ENCODE measurements around the gene RAC2. TPM values are rescaled to one million over a fixed set of nuclear protein-coding genes. Genes with fewer than 3 reads are reported as not detected.

RAC2 gene
- total and polyA plus RNA-seq, 2 of the 8 experiments (the other 6 are each of a cell fraction or from before 2014, with no cell fraction given) = 2.3 to 4.3 TPM

GRCh38 chr22:37215890-37216289 lies 28.2 kb downstream of the RAC2 start:
- H2BK15ac ChIP-seq (ENCODE audit: low read length) = no peak overlapping the region
- DNase-seq (ENCODE audit: low read depth in 1 of 2, low spot score in 2 of 2) (no peak), FAIRE-seq (no peak)
- H4K20me1 ChIP-seq (replicated peaks in 1 of 2; ENCODE audit: control insufficient read depth in 1 of 2, insufficient read depth in 2 of 2, low read length in 2 of 2) = no peaks in the 10 kb centered on the region
- no peak overlapping the region for H3K14ac ChIP-seq (ENCODE audit: insufficient read length)
- H3K4me3 ChIP-seq (ENCODE audit: extremely low read depth in 1 of 4, insufficient read depth in 2 of 4, low read depth in 3 of 4, low read length in 4 of 4) = no peak overlapping the region
- H3K4me1 ChIP-seq (replicated peaks in 1 of 4; ENCODE audit: control insufficient read depth in 3 of 4, insufficient read depth in 4 of 4, low read length in 3 of 4) = peaks cover 0 to 8% (median 3%) of the 10 kb centered on the region in 4 experiments; a peak in 6 of 7 replicates
- no peak overlapping the region for H2AK5ac ChIP-seq (ENCODE audit: low read depth, low read length)
- H2AFZ ChIP-seq (ENCODE audit: low read length) = no peak overlapping the region
- H4K91ac ChIP-seq (replicated peaks; ENCODE audit: insufficient read length, low read length) = no peak overlapping the region
- H2BK12ac ChIP-seq (ENCODE audit: low read depth, low read length) = no peak overlapping the region
- H3K79me1 ChIP-seq (ENCODE audit: low read depth, low read length) = no peaks in the 10 kb centered on the region
- H3K23me2 ChIP-seq (ENCODE audit: low read depth, low read length) = peaks cover 3% of the 10 kb centered on the region; the same call in 1 of the 2 replicates
- POLR2A ChIA-PET (ENCODE audit: partially characterized antibody) = interaction anchor here (0.8 kb wide), 1 partner anchor 9 kb away, joined by 3 read pairs; no protein-coding TSS in a partner anchor
- H2BK5ac ChIP-seq (ENCODE audit: low read depth, low read length) = no peak overlapping the region
- no peak overlapping the region for H3K4me2 ChIP-seq (ENCODE audit: insufficient read depth in 1 of 2, low read depth in 2 of 2, low read length in 2 of 2)
- no peak for TF ChIP-seq SP2 (IDR thresholded peaks at IDR 0.05; ENCODE audit: low read length)
- TF ChIP-seq MAX (IDR thresholded peaks at IDR 0.05) = no peak
- TF ChIP-seq CHD1 (IDR thresholded peaks at IDR 0.05; ENCODE audit: low read depth, low read length) = no peak
- no peak for TF ChIP-seq SIX5 (IDR thresholded peaks at IDR 0.05; ENCODE audit: low read depth, low read length)
- no peak for TF ChIP-seq NRF1 (IDR thresholded peaks at IDR 0.05; ENCODE audit: low read depth, low read length)
- no peak for TF ChIP-seq KDM5A (IDR thresholded peaks at IDR 0.05; ENCODE audit: low read length)
- TF ChIP-seq TCF12 (IDR thresholded peaks at IDR 0.05; ENCODE audit: low read depth, low read length) = no peak
- TF ChIP-seq BRCA1 (IDR thresholded peaks at IDR 0.05; ENCODE audit: low read depth, low read length) = no peak
- no peak for TF ChIP-seq RNF2 (IDR thresholded peaks at IDR 0.05; ENCODE audit: borderline replicate concordance, low read depth, low read length, missing control alignments, poor library complexity, severe bottlenecking)
- TF ChIP-seq EZH2 (IDR thresholded peaks at IDR 0.05; ENCODE audit: low read depth, low read length, severe bottlenecking) = no peak
- no peak for TF ChIP-seq KDM4A (IDR thresholded peaks at IDR 0.05; ENCODE audit: low read depth, low read length, severe bottlenecking)
- no peak for TF ChIP-seq ASH2L (IDR thresholded peaks at IDR 0.05; ENCODE audit: low read length)
- no peak overlapping the region for H3K56ac ChIP-seq (replicated peaks; ENCODE audit: insufficient read length, low read depth, low read length)
- no peaks in the 10 kb centered on the region for H3K9me3 ChIP-seq (ENCODE audit: insufficient read depth in 2 of 2, low read depth in 1 of 2, low read length in 1 of 2)
- no peak overlapping the region for H3K23ac ChIP-seq (ENCODE audit: insufficient read length)
- H3K9ac ChIP-seq (replicated peaks in 1 of 4; ENCODE audit: extremely low read depth in 1 of 4, low read depth in 3 of 4, low read length in 3 of 4) = no peak overlapping the region
- H3K79me2 ChIP-seq (ENCODE audit: control insufficient read depth in 1 of 2, insufficient read depth in 2 of 2, low read length in 2 of 2) = no peaks in the 10 kb centered on the region
- H3K4ac ChIP-seq (replicated peaks; ENCODE audit: insufficient read length, low read depth, low read length) = no peak overlapping the region
- no peak overlapping the region for H4K8ac ChIP-seq (ENCODE audit: extremely low read depth, insufficient read depth, low read length)
- H3K36me3 ChIP-seq (ENCODE audit: control insufficient read depth in 2 of 4, insufficient read depth in 4 of 4, low read length in 3 of 4) = no peaks in the 10 kb centered on the region
- no peak overlapping the region for H4K5ac ChIP-seq (ENCODE audit: insufficient read length, low read depth, low read length)
- 92% methylated on average over 9 of the region's 9 CpGs; no CpG with 5 or more reads in 1 of the 2 experiments for WGBS, 2 experiments (ENCODE audit: extremely low coverage in 1 of 2, insufficient coverage in 1 of 2, insufficient read length in 1 of 2, insufficient replicate concordance in 2 of 2, low coverage in 1 of 2, low lambda C conversion rate in 2 of 2, missing lambda C conversion rate in 1 of 2)
- H2BK120ac ChIP-seq (replicated peaks; ENCODE audit: low read depth, low read length) = no peak overlapping the region
- H3K27me3 ChIP-seq (replicated peaks in 1 of 4; ENCODE audit: control insufficient read depth in 3 of 4, extremely low read depth in 1 of 4, insufficient read depth in 3 of 4, low read length in 3 of 4) = peaks cover 0 to 4% (median 1%) of the 10 kb centered on the region in 4 experiments; a peak in 3 of 7 replicates
- H3K18ac ChIP-seq (ENCODE audit: extremely low read depth, low read length) = no peak overlapping the region
- CTCF ChIA-PET (ENCODE audit: partially characterized antibody) = interaction anchor here (1.4 to 4.5 kb wide), 2 partner anchors 9 to 44 kb away, joined by 3 to 26 read pairs; no protein-coding TSS in a partner anchor
- no peak overlapping the region for H2BK20ac ChIP-seq (ENCODE audit: low read length)
- no peak overlapping the region for H3K27ac ChIP-seq (ENCODE audit: low read depth, low read length)
